Measurements from ENCODE around the gene CGB8. TPM values are rescaled to one million over a fixed set of nuclear protein-coding genes. Genes with fewer than 3 reads are reported as not detected.

The CGB8 gene
- total RNA-seq, 3 donors from 2014 or later (not counting 1 experiment from before 2014, with no cell fraction given): not detected

GRCh38 chr19:49092686-49093085 is 43.8 kb upstream of the CGB8 start:
- ATAC-seq (no peak), DNase-seq (no peak)
- Histone ChIP-seq H3K4me3 (ENCODE audit: low read length) (no peak overlapping the region), H3K36me3 (ENCODE audit: control insufficient read depth, insufficient read depth, low read length) (peaks cover 48% of the 10 kb centered on the region), H3K27ac (ENCODE audit: low read length) (no peak overlapping the region), H3K9me3 (ENCODE audit: control insufficient read depth, insufficient read depth, low read length) (no peaks in the 10 kb centered on the region), H3K27me3 (ENCODE audit: control insufficient read depth, insufficient read depth, low read length) (no peaks in the 10 kb centered on the region), H3K4me1 (ENCODE audit: control insufficient read depth, insufficient read depth, low read length) (no peaks in the 10 kb centered on the region)
- Mint-ChIP-seq H3K9me3 (no peaks in the 10 kb centered on the region), H3K4me1 (peaks cover under 1 to 26% of the 10 kb centered on the region in 2 donors), H3K27me3 (ENCODE audit: low read depth in 2 of 2) (no peaks in the 10 kb centered on the region), H3K4me3 (no peak overlapping the region), H3K36me3 (no peaks in the 10 kb centered on the region), H3K27ac (no peak overlapping the region)
- intact Hi-C loops (cut with micrococcal nuclease): no loop called here
- 95% methylated on average over 6 of the region's 6 CpGs for WGBS (ENCODE audit: insufficient coverage)
- no peak for TF ChIP-seq CTCF (IDR thresholded peaks at IDR 0.05)

GRCh38 chr19:49091391-49092038 is 42.6 kb upstream of the CGB8 start:
- no peak for TF ChIP-seq CTCF (IDR thresholded peaks at IDR 0.05)
- intact Hi-C loops (cut with micrococcal nuclease): no loop called here
- Mint-ChIP-seq H3K27ac (peak overlapping the region; percentile 26 to 38), H3K4me1 (peaks cover 10 to 34% of the 10 kb centered on the region in 2 donors), H3K27me3 (ENCODE audit: low read depth in 2 of 2) (no peaks in the 10 kb centered on the region), H3K9me3 (no peaks in the 10 kb centered on the region), H3K4me3 (no peak overlapping the region), H3K36me3 (no peaks in the 10 kb centered on the region)
- Histone ChIP-seq H3K27ac (ENCODE audit: low read length) (no peak overlapping the region), H3K36me3 (ENCODE audit: control insufficient read depth, insufficient read depth, low read length) (peaks cover 41% of the 10 kb centered on the region), H3K4me1 (ENCODE audit: control insufficient read depth, insufficient read depth, low read length) (peaks cover 8% of the 10 kb centered on the region), H3K4me3 (ENCODE audit: low read length) (no peak overlapping the region), H3K9me3 (ENCODE audit: control insufficient read depth, insufficient read depth, low read length) (no peaks in the 10 kb centered on the region), H3K27me3 (ENCODE audit: control insufficient read depth, insufficient read depth, low read length) (no peaks in the 10 kb centered on the region)
- 72% methylated on average over 15 of the region's 17 CpGs for WGBS (ENCODE audit: insufficient coverage)
- ATAC-seq (peak in 1 of 3 donors; percentile 26), DNase-seq (no peak)

- H3K27me3 Mint-ChIP-seq (ENCODE audit: low read depth in 2 of 2): peaks cover 0 to 2% of the 10 kb centered on the region in 2 donors
- Histone ChIP-seq H3K4me3 (ENCODE audit: low read length) (peak overlapping the region; percentile 76), H3K27ac (ENCODE audit: low read length) (no peak overlapping the region), H3K9me3 (ENCODE audit: control insufficient read depth, insufficient read depth, low read length) (no peaks in the 10 kb centered on the region), H3K36me3 (ENCODE audit: control insufficient read depth, insufficient read depth, low read length) (peaks cover 16% of the 10 kb centered on the region), H3K27me3 (ENCODE audit: control insufficient read depth, insufficient read depth, low read length) (no peaks in the 10 kb centered on the region), H3K4me1 (ENCODE audit: control insufficient read depth, insufficient read depth, low read length) (peaks cover 24% of the 10 kb centered on the region)
- no peak for ATAC-seq
- WGBS (ENCODE audit: insufficient coverage): 54% methylated on average over 11 of the region's 11 CpGs
- no peaks in the 10 kb centered on the region for H3K9me3 Mint-ChIP-seq
- intact Hi-C loops (cut with micrococcal nuclease): no loop called here
- peak overlapping the region; percentile 96 for H3K27ac Mint-ChIP-seq
- peaks cover 29 to 47% of the 10 kb centered on the region in 2 donors for H3K4me1 Mint-ChIP-seq
- no peaks in the 10 kb centered on the region for H3K36me3 Mint-ChIP-seq
- peak overlapping the region; percentile 99 for H3K4me3 Mint-ChIP-seq
- TF ChIP-seq CTCF (IDR thresholded peaks at IDR 0.05): no peak
- no peak for DNase-seq
These were observed 37.4 kb upstream of the CGB8 start for GRCh38 chr19:49086296-49086695.

- Mint-ChIP-seq H3K9me3 (no peaks in the 10 kb centered on the region), H3K4me1 (peaks cover 29 to 45% of the 10 kb centered on the region in 2 donors), H3K36me3 (no peaks in the 10 kb centered on the region), H3K27me3 (ENCODE audit: low read depth in 2 of 2) (peaks cover 0 to 3% of the 10 kb centered on the region in 2 donors), H3K27ac (peak overlapping the region; percentile 96), H3K4me3 (peak overlapping the region; percentile 99)
- DNase-seq: no peak
- Histone ChIP-seq H3K27ac (ENCODE audit: low read length) (peak overlapping the region; percentile 78), H3K4me1 (ENCODE audit: control insufficient read depth, insufficient read depth, low read length) (peaks cover 24% of the 10 kb centered on the region), H3K27me3 (ENCODE audit: control insufficient read depth, insufficient read depth, low read length) (no peaks in the 10 kb centered on the region), H3K4me3 (ENCODE audit: low read length) (peak overlapping the region; percentile 76), H3K9me3 (ENCODE audit: control insufficient read depth, insufficient read depth, low read length) (no peaks in the 10 kb centered on the region), H3K36me3 (ENCODE audit: control insufficient read depth, insufficient read depth, low read length) (peaks cover 13% of the 10 kb centered on the region)
- WGBS (ENCODE audit: insufficient coverage): 1% methylated on average over 14 of the region's 14 CpGs
- TF ChIP-seq CTCF (IDR thresholded peaks at IDR 0.05): no peak
- ATAC-seq: no peak
- intact Hi-C loops (cut with micrococcal nuclease): no loop called here
These were observed 36.9 kb upstream of the CGB8 start for GRCh38 chr19:49085868-49086232.

Measured in natural killer cell (primary cell).